ENCODE data around the gene GRN.

The GRN gene

GRCh38 chr17:44398692-44399691 is 53.9 kb downstream of the GRN start:
- Histone ChIP-seq H3K4me3 (ENCODE audit: low read depth, low read length) (no peak overlapping the region), H2AFZ (ENCODE audit: low read length, unreplicated experiment) (no peak overlapping the region), H3K27me3 (ENCODE audit: insufficient read depth, low read length) (no peaks in the 10 kb centered on the region), H3K4me1 (ENCODE audit: control insufficient read depth, insufficient read depth, low read length, unreplicated experiment) (no peaks in the 10 kb centered on the region), H3K79me2 (ENCODE audit: control insufficient read depth, insufficient read depth, low read length, unreplicated experiment) (no peaks in the 10 kb centered on the region), H3K27ac (ENCODE audit: low read depth, low read length) (no peak overlapping the region), H3K36me3 (ENCODE audit: insufficient read depth, low read length) (0 out of 2 replicates have a peak, but pooled peaks cover 13% of the 10 kb centered on the region)

DNA sequence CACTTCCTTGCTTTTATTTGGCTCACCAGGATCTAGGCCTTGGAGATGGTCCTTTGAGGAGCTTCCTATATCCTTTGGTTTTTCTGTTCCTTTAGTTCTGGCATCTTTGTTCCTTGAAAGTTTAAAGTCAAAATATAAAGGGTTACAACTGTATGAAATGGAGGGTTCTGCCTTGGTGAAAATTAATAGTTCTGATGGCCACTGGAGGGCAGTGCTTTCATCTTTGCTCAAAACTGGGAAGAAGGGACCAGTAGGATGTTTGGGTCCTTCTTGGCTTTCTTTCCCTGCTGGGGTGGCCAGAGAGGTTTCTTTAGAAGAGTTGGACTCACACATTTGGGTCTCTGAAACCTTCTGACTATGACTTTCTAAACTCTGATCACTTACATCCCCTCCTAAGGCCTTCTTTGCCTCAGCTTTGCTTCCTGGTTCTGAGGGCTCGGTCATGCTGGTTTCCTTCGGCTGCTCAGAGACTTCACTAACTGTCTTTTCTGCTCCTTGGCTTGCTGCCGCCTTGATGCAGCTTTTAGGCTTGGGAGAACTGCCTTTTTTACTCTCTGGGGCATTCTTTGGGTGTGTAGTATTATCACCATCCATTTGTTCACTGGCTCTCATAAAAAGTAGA is 55.2 kb downstream of the GRN start:
- H3K27ac ChIP-seq (ENCODE audit: low read depth, low read length), result no peak overlapping the region
- no peaks in the 10 kb centered on the region for H3K4me1 ChIP-seq (ENCODE audit: control insufficient read depth, insufficient read depth, low read length, unreplicated experiment)
- H3K27me3 ChIP-seq (ENCODE audit: insufficient read depth, low read length), result no peaks in the 10 kb centered on the region
- no peak overlapping the region for H3K4me3 ChIP-seq (ENCODE audit: low read depth, low read length)
- H3K36me3 ChIP-seq (ENCODE audit: insufficient read depth, low read length), result peaks cover 13% of the 10 kb centered on the region; the same call in 1 of the 2 replicates
- no peaks in the 10 kb centered on the region for H3K79me2 ChIP-seq (ENCODE audit: control insufficient read depth, insufficient read depth, low read length, unreplicated experiment)
- no peak overlapping the region for H2AFZ ChIP-seq (ENCODE audit: low read length, unreplicated experiment)
